ENCODE data around the gene PXDC1. TPM values are rescaled to one million over a fixed set of nuclear protein-coding genes. Genes with fewer than 3 reads are reported as not detected.
"Not testable (repeated sequence)": the region's sequence is repeated elsewhere in the genome, so short reads cannot be mapped to it uniquely, and the experiment has no call there.

PXDC1 gene
- polyA plus RNA-seq, 6 donors from 2014 or later = 0.44 to 3.1 (median 0.97) TPM; not detected in 1

GRCh38 chr6:3687847-3688246, 63.7 kb downstream of the PXDC1 start:
- peaks cover 0 to 2% (median 0%) of the 10 kb centered on the region in 7 donors for H3K9me3 Mint-ChIP-seq
- no peak overlapping the region for H3K27ac Mint-ChIP-seq

GRCh38 chr6:3683331-3683730, 68.2 kb downstream of the PXDC1 start:
- ATAC-seq (ENCODE audit: low read depth in 2 of 2) (no peak), DNase-seq (no peak)
- Mint-ChIP-seq H3K27ac (no peak overlapping the region), H3K36me3 (peaks cover 8 to 11% of the 10 kb centered on the region in 2 donors), H3K4me3 (no peak overlapping the region), H3K9me3 (peaks cover 2 to 10% (median 7%) of the 10 kb centered on the region in 7 donors), H3K4me1 (no peaks in the 10 kb centered on the region), H3K27me3 (peaks cover 33 to 54% (median 38%) of the 10 kb centered on the region in 3 donors)

More at GRCh38 chr6:3687847-3688246, 63.7 kb downstream of the PXDC1 start:
- no peak for ATAC-seq (ENCODE audit: low read depth in 2 of 2)
- no peaks in the 10 kb centered on the region for H3K4me1 Mint-ChIP-seq
- DNase-seq = no peak
- H3K4me3 Mint-ChIP-seq = no peak overlapping the region
- H3K27me3 Mint-ChIP-seq = peaks cover 18 to 23% (median 22%) of the 10 kb centered on the region in 3 donors
- H3K36me3 Mint-ChIP-seq = no peaks in the 10 kb centered on the region

- DNase-seq (no peak), ATAC-seq (ENCODE audit: low read depth in 2 of 2) (no peak)
- Mint-ChIP-seq H3K4me1 (no peaks in the 10 kb centered on the region), H3K27me3 (peaks cover 21 to 75% (median 65%) of the 10 kb centered on the region in 3 donors), H3K27ac (no peak overlapping the region), H3K9me3 (peaks cover 2 to 22% (median 10%) of the 10 kb centered on the region in 7 donors), H3K4me3 (no peak overlapping the region), H3K36me3 (peaks cover 8 to 12% of the 10 kb centered on the region in 2 donors)
Observed at GRCh38 chr6:3678946-3679345, 72.6 kb downstream of the PXDC1 start.

- H3K27me3 Mint-ChIP-seq = peaks cover 14 to 70% (median 58%) of the 10 kb centered on the region in 3 donors
- H3K4me3 Mint-ChIP-seq; ATAC-seq (ENCODE audit: low read depth in 2 of 2); H3K27ac Mint-ChIP-seq; DNase-seq; H3K4me1 Mint-ChIP-seq: not testable (repeated sequence)
- H3K36me3 Mint-ChIP-seq = peaks cover 8 to 12% of the 10 kb centered on the region in 2 donors
- H3K9me3 Mint-ChIP-seq = peaks cover 8 to 31% (median 13%) of the 10 kb centered on the region in 7 donors
Observed at GRCh38 chr6:3677751-3678150, 73.8 kb downstream of the PXDC1 start.

GRCh38 chr6:3677351-3677750, 74.2 kb downstream of the PXDC1 start:
- not testable (repeated sequence) for ATAC-seq (ENCODE audit: low read depth in 2 of 2); H3K27ac Mint-ChIP-seq; H3K4me1 Mint-ChIP-seq; H3K4me3 Mint-ChIP-seq; DNase-seq
- Mint-ChIP-seq H3K36me3 (peaks cover 8 to 12% of the 10 kb centered on the region in 2 donors), H3K9me3 (peaks cover 8 to 31% (median 14%) of the 10 kb centered on the region in 7 donors), H3K27me3 (peaks cover 14 to 66% (median 54%) of the 10 kb centered on the region in 3 donors)

Other genes with a start within 250 kb of the PXDC1 start
- gene FAM50B, start 97.7 kb upstream of the PXDC1 start, polyA plus RNA-seq (ENCODE audit: low read depth in 6 of 6) = 10 to 100 TPM in 3 of 6 donors, 1 to 10 TPM in 3; 2.5 to 14.8 (median 9.0) TPM